GM10248 (cell line): Measurements from ENCODE around the gene FGFBP2.

Source experiments
- CTCF ChIA-PET: fragments of 300-600 bp; sonication (Branson Sonifier 250); formaldehyde crosslinking; extraction: SDS; loops from one replicate; lab custom pipeline; 2021; ENCODE audit warnings: antibody characterized with exemption; lab: Yijun Ruan, JAX
- POLR2A ChIA-PET: fragments of 350-650 bp; sonication (Branson Sonifier 250); formaldehyde crosslinking; extraction: SDS; loops from one replicate; lab custom pipeline; 2020; ENCODE audit warnings: antibody characterized with exemption; lab: Yijun Ruan, JAX
- DNase-seq: peaks from one replicate; pipeline ENCODE4 v3.0.0; 2012; ENCODE audit errors: extremely low spot score
- TF ChIP-seq, protein P1 (sequence below): IDR thresholded peaks from 2 replicates; pipeline ENCODE4 v1.5.1; 2012; ENCODE audit warnings: mild to moderate bottlenecking, low read depth; ENCODE audit errors: extremely low read depth, missing control alignments, control extremely low read depth

Gene FGFBP2

DNA sequence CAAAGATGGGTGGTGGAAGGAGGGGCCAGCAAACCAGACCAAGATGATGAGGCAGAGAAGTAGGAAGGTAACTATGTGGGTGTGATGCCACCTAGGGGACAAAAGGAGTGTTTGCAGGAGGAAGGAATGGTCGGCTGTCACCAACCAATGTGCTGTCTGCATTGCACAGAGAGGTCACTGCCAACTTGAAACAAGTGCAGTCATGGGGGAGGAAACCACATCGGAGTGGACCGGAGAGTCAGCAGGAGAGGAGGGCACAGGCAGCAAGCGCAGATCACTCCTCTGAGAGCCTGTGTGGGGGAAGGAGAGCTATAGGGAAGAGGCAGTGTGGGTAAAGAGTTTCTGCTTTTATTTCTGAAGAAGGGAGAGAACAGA lies 38.5 kb upstream of the FGFBP2 start:
- POLR2A ChIA-PET: no interaction called here
- peak; percentile 76 for DNase-seq
- TF ChIP-seq, protein P1, sequence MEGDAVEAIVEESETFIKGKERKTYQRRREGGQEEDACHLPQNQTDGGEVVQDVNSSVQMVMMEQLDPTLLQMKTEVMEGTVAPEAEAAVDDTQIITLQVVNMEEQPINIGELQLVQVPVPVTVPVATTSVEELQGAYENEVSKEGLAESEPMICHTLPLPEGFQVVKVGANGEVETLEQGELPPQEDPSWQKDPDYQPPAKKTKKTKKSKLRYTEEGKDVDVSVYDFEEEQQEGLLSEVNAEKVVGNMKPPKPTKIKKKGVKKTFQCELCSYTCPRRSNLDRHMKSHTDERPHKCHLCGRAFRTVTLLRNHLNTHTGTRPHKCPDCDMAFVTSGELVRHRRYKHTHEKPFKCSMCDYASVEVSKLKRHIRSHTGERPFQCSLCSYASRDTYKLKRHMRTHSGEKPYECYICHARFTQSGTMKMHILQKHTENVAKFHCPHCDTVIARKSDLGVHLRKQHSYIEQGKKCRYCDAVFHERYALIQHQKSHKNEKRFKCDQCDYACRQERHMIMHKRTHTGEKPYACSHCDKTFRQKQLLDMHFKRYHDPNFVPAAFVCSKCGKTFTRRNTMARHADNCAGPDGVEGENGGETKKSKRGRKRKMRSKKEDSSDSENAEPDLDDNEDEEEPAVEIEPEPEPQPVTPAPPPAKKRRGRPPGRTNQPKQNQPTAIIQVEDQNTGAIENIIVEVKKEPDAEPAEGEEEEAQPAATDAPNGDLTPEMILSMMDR: peak; percentile 75
- CTCF ChIA-PET: interaction anchor here (0.6 to 8.6 kb wide), 35 partner anchors 9 to 531 kb away, joined by 3 to 95 read pairs (median 4); partner anchors contain the start of gene CC2D2A

DNA sequence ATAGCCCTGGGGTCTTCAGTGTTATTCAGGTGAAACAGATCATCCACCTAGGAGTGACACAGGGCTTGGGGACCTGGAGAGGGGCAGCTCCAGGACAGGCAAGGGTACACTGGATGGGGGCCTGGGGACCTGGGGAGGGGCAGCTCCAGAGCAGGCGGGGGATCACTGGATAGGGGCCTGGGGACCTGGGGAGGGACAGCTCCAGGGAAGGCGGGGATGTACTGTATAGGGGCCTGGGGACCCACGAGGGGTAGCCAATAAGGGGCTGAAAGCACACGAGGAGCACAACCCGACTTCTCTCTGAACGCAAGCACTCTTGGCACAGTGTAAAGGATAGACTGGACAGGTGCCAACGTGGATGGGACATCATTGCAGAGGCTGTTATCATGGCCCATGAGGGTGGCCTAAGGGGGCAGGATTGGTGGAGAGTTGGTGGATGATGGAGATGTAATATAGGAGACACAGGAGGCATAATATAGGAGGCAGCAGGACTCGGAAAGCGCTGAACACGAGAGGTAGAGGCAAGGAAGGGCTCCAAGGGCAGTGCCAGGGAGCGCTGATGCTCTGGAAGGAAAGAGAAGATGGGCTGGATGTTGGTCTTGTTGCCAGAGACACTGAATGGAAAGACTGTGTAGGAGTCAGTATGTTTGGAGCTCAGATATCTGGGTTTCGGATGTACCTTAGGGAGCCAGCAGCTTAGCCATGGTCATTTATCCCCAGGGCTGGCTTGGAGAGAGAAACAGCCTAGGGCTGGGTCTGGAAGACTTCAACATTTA lies 37.9 kb upstream of the FGFBP2 start:
- CTCF ChIA-PET: interaction anchor here (0.6 to 8.6 kb wide), 34 partner anchors 8 to 531 kb away, joined by 3 to 95 read pairs (median 4); partner anchors contain the start of gene CC2D2A
- POLR2A ChIA-PET: no interaction called here
- TF ChIP-seq, protein P1: no peak
- no peak for DNase-seq

DNA sequence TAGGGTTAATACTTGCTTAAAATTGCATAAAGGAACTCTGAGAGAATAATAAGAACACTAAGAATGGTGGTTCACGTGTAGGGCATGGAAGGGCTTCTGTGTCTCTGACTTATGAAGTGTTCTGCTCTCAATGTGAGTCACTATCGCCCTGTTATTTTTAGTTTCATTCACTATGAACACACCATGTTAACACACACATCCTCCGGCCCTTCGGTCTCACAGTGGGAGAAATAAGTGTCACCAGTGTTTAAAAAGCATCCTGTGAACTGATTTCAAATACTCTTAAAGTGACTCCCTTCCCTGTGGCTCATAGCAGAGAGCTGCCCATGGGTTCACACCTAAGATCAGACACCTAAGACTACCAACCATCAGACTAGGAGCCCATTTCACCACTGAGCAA lies 33.8 kb upstream of the FGFBP2 start:
- ChIA-PET CTCF (interaction anchor here (0.6 to 8.6 kb wide), 5 partner anchors 41 to 267 kb away, joined by 4 to 95 read pairs (median 5); no protein-coding TSS in a partner anchor), POLR2A (interaction anchor here (0.6 kb wide), 1 partner anchor 674 kb away, joined by 5 read pairs; no protein-coding TSS in a partner anchor)
- TF ChIP-seq, protein P1: no peak
- DNase-seq: peak; percentile 28

DNA sequence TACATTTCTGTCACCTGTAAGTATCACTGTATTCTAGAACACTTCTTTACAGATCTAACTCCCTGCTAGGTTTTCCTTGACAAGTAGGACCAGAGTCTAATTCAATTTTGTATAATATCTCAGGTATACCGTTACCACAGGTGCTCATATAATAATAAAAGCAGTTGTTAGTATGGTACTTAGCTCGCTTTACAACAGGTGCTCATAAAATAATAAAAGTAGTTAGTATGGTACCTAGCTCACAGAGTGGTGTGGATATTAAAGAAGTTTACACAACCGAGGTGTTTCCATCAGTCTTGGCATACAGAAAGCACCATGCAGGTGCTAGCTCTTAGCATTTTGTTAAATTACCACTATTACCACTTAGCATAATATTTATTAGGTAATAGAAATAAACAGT lies 32.9 kb upstream of the FGFBP2 start:
- DNase-seq: no peak
- ChIA-PET CTCF (interaction anchor here (1.4 to 8.6 kb wide), 4 partner anchors 12 to 188 kb away, joined by 4 to 95 read pairs (median 6); no protein-coding TSS in a partner anchor), POLR2A (no interaction called here)
- TF ChIP-seq, protein P1: no peak

DNA sequence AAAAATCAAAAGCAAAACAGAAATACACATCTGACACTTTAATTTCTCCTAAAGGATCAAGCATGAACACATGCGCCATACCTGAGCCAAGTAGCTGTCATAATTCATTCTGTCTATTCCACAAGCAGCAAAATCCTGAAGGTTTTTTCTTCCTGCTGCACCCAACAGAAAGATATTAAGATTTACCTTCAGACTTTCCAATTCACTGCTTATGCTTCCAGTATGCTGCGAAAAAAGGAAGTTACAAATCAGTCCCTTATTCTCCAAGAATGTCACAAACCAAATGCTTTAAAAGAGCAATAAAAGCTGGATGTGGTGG lies 29.2 kb upstream of the FGFBP2 start:
- no peak for DNase-seq
- CTCF ChIA-PET: interaction anchor here (0.8 to 1.9 kb wide), 3 partner anchors 9 to 36 kb away, joined by 3 to 8 read pairs (median 3); no protein-coding TSS in a partner anchor
- TF ChIP-seq, protein P1: no peak
- POLR2A ChIA-PET: no interaction called here

DNA sequence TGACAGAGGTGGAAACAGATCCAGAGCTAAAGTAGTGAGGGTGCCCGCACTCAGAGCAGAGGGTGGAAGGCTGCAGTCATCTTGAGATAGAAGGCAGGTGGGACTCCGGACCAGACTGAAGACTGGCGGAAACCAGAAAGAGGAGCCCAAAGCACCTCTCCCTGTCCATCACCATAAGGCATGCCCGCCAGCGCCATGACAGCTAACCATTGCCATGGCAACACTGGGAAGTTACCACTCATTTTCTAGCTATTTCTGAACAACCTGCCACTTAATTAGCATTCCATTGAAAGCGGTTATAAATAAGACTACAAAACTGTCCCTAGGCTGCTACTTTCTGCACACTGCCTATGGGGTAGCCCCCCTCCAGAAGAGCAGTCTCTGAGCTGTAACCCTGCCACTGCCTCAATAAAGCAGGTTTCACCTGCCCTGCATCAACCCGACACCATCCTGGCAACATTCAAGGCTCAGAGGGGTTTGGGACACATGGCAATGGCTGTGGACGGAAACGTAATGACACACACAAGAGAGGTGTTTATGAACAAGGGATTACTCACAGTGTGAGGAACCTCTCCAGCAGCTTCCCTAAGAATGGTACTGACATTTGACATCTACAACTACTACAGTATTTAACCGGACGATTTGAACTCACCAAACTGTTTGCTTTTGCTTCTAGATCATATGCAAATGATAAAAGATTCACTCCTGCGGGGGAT lies 27.8 kb upstream of the FGFBP2 start:
- CTCF ChIA-PET: interaction anchor here (1.3 kb wide), 1 partner anchor 185 kb away, joined by 6 read pairs; no protein-coding TSS in a partner anchor

More for the DNA sequence above, 27.8 kb upstream of the FGFBP2 start:
- TF ChIP-seq, protein P1: no peak
- DNase-seq: no peak
- POLR2A ChIA-PET: no interaction called here
